ENCODE data around the gene FRMD5.

FRMD5 gene

GRCh38 chr15:43981576-43981975 lies 213.5 kb downstream of the FRMD5 start:
- no peak overlapping the region for H3K4me3 ChIP-seq (ENCODE audit: control insufficient read depth, low read depth, low read length)
- TF ChIP-seq CTCF (IDR thresholded peaks at IDR 0.05; ENCODE audit: control insufficient read depth, insufficient read depth, low read depth, low read length, missing control alignments) = no peak
- no peak for DNase-seq (ENCODE audit: low read depth)

- no peak for DNase-seq (ENCODE audit: low read depth)
- TF ChIP-seq CTCF (IDR thresholded peaks at IDR 0.05; ENCODE audit: control insufficient read depth, insufficient read depth, low read depth, low read length, missing control alignments) = no peak
- H3K4me3 ChIP-seq (ENCODE audit: control insufficient read depth, low read depth, low read length) = no peak overlapping the region
Observed at GRCh38 chr15:43977072-43977884, 217.8 kb downstream of the FRMD5 start.

- DNase-seq (ENCODE audit: low read depth) = no peak
- TF ChIP-seq CTCF (IDR thresholded peaks at IDR 0.05; ENCODE audit: control insufficient read depth, insufficient read depth, low read depth, low read length, missing control alignments) = no peak
- H3K4me3 ChIP-seq (ENCODE audit: control insufficient read depth, low read depth, low read length) = no peak overlapping the region
Observed at GRCh38 chr15:43975770-43976169, 219.3 kb downstream of the FRMD5 start.

- H3K4me3 ChIP-seq (ENCODE audit: control insufficient read depth, low read depth, low read length) = no peak overlapping the region
- DNase-seq (ENCODE audit: low read depth) = no peak
- TF ChIP-seq CTCF (IDR thresholded peaks at IDR 0.05; ENCODE audit: control insufficient read depth, insufficient read depth, low read depth, low read length, missing control alignments) = no peak
Observed at GRCh38 chr15:43975326-43975725, 219.7 kb downstream of the FRMD5 start.

GRCh38 chr15:43974852-43975251 lies 220.2 kb downstream of the FRMD5 start:
- H3K4me3 ChIP-seq (ENCODE audit: control insufficient read depth, low read depth, low read length) = no peak overlapping the region
- DNase-seq (ENCODE audit: low read depth) = no peak
- TF ChIP-seq CTCF (IDR thresholded peaks at IDR 0.05; ENCODE audit: control insufficient read depth, insufficient read depth, low read depth, low read length, missing control alignments) = no peak

- TF ChIP-seq CTCF (IDR thresholded peaks at IDR 0.05; ENCODE audit: control insufficient read depth, insufficient read depth, low read depth, low read length, missing control alignments) = no peak
- no peak for DNase-seq (ENCODE audit: low read depth)
- H3K4me3 ChIP-seq (ENCODE audit: control insufficient read depth, low read depth, low read length) = no peak overlapping the region
Observed at GRCh38 chr15:43969802-43970375, 225.2 kb downstream of the FRMD5 start.
